WI38 (cell line): ENCODE results near the gene GPX2.

ENCODE experiments used
- H3K4me3 ChIP-seq: 2 replicates; pipeline ENCODE4 v1.5.1; 2011; ENCODE audit warnings: low read depth, mild to moderate bottlenecking, control low read depth, low read length
- TF ChIP-seq, protein P1 (sequence below): IDR thresholded peaks from 2 replicates; pipeline ENCODE4 v1.5.1; 2012; ENCODE audit warnings: low read depth, mild to moderate bottlenecking, control low read depth, low read length

Gene GPX2

DNA sequence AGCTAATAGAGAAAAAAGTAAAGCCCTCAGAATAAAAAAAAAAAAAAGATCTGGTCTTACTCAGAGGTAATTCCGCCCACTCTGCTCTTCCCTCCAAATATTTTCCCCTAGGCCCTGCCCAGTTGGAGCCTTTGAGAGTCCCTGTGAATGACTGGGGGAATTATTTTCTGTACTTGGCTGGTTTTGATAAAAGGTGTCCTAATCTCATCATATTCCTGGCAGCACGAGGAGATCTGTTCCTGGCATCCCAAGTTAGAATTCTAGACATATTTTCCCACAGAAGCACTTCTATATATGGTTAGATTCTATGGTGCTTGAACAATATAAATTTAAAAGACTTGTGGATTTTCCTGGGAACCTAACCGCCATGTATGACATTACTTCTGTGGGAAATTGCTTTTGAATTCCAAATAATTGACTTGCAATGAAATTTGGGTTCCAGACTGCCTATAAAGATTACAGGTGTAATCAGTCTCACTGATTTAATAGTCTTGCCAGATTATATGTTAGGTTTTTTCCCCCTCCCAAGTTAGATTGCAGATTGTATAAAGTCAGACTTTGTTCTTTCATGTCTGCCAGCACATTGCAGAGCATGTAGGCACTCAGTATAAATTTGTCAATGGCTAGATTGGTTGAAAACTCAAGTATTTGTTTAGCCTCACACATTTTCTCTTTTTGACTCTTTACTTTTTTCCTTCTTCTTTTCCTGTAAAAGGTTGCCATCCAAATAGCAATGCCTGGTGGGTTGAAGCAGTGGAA is 12.3 kb downstream of the GPX2 start:
- TF ChIP-seq, protein P1, sequence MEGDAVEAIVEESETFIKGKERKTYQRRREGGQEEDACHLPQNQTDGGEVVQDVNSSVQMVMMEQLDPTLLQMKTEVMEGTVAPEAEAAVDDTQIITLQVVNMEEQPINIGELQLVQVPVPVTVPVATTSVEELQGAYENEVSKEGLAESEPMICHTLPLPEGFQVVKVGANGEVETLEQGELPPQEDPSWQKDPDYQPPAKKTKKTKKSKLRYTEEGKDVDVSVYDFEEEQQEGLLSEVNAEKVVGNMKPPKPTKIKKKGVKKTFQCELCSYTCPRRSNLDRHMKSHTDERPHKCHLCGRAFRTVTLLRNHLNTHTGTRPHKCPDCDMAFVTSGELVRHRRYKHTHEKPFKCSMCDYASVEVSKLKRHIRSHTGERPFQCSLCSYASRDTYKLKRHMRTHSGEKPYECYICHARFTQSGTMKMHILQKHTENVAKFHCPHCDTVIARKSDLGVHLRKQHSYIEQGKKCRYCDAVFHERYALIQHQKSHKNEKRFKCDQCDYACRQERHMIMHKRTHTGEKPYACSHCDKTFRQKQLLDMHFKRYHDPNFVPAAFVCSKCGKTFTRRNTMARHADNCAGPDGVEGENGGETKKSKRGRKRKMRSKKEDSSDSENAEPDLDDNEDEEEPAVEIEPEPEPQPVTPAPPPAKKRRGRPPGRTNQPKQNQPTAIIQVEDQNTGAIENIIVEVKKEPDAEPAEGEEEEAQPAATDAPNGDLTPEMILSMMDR = no peak
- H3K4me3 ChIP-seq = no peak overlapping the region

DNA sequence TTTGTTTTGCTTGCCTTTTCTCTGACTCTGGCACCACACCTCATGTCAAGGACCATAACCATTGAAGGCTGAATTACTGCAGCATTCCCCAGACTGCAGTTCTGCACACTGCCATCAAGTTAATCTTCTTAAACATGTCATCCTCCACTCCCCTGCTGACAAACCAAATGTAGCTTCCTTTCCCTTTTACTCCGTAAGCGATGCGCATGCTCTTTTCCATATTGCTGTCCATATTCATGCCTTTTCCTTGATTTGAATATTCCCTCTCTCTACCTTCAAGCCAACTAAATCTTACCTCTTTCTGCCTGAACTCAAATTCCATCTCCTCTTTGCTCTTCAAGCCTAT is 13.6 kb downstream of the GPX2 start:
- H3K4me3 ChIP-seq = no peak overlapping the region
- TF ChIP-seq, protein P1 = no peak

DNA sequence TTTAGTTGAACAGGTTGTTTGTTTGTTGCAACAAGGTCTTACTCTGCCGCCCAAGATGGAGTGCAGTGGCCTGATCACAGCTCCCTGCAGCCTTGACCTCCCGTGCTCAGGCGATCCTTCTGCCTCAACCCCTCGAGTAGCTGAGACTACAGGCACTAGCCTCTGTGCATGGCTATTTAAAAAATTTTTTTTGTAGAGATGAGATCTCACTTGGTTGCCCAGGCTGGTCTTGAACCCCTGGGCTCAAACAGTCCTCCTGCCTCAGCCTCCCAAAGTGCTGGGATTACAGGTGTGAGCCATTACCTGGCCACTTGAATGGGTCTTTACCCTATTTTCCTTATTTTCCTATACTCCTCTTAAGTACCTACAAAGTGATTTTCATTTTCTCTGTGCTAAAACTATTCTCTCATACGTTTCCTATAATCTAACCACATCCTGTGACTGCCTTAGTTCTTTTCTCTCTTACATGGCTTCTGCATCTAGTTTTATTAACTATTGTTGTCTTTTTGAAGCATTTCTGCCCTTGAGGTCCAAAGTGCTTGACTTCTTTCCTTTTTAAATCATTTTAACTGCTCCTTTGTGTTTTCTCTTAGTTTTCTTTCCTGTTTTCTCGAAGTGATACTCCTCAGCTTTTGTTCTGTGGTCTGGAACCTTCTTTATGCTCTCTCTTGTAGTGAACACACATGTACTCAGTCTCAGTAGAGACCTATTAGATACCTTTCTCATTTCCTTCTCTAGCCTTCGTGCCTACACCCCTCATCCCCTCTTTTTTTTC is 14.1 kb downstream of the GPX2 start:
- TF ChIP-seq, protein P1 = no peak
- H3K4me3 ChIP-seq = no peak overlapping the region

DNA sequence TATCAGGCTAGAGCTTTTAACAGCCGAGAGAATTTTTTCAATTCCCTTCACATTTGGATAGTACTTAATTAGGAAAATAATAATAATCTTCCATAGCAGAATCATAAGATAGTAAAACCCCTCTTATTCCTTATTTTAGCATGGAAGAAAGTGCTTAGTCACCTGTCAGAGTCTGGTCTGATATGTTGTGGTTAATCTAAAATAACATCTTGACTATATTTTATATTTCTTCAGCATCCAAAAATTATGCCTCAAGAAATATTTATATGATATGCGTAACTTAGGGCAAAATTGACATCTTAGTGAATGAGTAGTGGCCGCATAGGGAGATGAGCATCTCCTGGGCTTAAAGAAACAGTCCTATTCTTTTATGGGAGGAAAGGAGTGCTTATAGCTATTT is 15.5 kb downstream of the GPX2 start:
- no peak overlapping the region for H3K4me3 ChIP-seq
- TF ChIP-seq, protein P1 = no peak

DNA sequence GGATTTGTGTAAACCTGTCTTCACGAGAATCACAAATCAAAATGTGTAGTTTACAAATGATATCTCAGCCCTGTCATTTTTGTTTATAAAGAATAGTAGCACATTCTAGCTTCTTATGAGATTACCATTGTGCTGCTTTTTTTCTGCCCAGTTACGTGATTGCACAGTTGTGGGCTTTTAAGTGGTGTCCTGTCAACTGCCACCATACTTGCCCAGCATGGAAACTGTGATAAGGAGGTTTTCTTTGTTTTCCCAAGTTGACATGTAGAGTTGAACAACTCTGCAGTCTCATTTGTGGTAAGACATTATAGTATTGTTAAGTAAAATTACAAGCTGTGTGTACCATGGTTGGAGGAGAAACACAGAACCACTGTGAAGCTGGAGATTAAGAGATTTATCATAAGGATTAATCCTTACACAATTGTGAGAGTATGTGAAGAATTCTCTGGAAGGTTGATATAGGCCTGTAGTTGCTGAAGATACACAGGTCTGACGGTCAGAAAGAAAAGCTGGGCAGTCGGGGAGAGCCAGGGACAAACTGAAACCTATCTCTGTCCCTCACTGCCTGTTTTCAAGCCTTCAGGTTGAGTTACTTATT is 16.0 kb downstream of the GPX2 start:
- TF ChIP-seq, protein P1 = no peak
- H3K4me3 ChIP-seq = no peak overlapping the region

DNA sequence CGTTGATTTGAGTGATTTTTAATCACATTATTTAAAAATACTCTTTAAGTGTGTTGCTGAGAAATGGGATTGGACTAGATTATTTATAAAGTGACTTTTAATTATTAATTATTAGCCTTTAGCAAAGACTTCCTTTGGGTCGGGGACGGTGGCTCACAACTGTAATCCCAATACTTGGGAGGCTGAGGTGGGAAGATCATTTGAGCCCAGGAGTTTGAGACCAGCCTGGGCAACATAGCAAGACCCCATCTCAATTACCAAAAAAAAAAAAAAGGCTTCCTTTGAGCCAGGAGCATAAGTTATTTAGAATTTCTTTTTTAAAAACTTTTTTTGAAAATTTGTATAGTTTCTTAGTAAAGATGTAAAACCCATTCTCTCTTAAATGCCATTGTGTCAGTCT is 19.5 kb downstream of the GPX2 start:
- TF ChIP-seq, protein P1 = no peak

DNA sequence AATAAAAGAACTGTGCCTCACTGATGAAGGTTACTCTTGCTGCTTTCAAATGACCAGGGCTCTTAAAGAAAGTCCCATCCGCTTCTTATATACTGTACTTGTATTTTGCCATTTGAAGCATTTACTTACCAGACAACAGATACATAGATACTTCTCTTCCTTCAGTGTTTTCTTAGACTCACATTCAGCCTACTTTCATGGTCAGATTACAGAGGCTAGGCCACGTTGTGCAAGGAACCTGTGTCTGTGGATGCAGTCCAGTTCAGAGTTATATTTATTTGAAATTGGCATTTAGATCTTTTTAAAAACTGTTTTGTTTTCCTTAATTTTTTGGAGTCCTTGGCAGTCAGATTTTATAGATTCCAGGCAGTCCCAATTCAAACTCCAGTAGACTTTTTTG is 22.1 kb downstream of the GPX2 start:
- no peak overlapping the region for H3K4me3 ChIP-seq
- TF ChIP-seq, protein P1 = no peak

More for the DNA sequence above, 19.5 kb downstream of the GPX2 start:
- no peak overlapping the region for H3K4me3 ChIP-seq
